Measurements from ENCODE around the gene STK25. TPM values are rescaled to one million over a fixed set of nuclear protein-coding genes. Genes with fewer than 3 reads are reported as not detected.

STK25 gene
- total RNA-seq, 4 donors from 2014 or later: 407 to 555 (median 524) TPM

DNA sequence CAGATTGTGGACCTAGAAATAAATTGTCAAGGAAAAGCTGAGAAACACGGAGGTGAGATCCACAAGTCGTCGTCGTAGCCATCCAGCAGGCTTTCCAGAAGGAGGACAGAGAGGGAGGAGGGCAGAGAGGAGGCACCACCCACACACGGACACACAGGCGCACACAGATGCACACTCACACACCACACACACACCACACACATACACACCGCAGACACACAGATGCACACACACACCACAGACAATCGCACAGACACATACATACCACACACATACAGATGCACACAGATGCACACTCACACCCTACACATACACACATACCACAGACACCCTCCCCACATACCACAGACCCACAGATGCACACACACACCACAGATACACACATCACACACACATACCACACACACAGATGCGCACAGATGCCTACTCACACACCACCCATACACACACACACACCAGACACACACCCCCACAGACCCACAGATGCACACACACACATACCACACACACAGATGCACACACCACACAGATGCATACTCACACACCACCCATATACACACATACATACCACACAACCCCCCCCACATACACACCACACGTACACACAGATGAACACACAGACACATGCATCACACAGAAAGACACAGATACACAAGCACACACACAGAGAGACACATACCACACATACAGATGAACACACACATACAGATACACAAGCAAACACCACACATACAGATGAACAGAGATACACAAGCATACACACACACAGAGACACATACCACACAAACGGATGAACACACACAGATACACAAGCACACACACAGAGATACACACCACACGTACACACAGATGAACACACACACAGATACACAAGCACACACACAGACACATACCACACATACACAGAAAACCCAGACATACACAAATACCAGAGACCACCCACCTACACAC, 37.4 kb upstream of the STK25 start:
- no peak for DNase-seq

DNA sequence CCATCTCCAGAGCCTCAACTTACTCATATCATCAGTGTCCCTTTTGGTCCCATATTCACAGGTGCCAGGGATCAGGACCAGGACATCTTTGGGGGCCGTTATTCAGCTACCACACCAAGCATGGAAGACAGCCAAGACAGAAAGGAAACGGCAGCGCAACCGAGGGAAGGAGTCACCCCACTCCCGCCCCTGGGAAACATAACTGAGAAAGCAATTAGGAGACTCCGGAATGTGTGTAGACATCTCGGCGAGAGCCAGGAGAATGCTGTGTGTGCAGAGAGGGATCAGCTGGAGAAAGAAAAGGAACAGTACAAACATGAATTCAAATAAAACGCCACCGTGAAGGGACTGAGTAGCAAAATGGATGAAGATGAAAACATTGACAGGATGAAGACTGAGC, 36.7 kb upstream of the STK25 start:
- Histone ChIP-seq H3K4me3 (no peak overlapping the region), H3K36me3 (no peaks in the 10 kb centered on the region), H3K4me1 (peaks cover 21 to 30% of the 10 kb centered on the region in 2 donors), H3K27me3 (peaks cover 9 to 24% (median 14%) of the 10 kb centered on the region in 3 donors), H3K9me3 (no peaks in the 10 kb centered on the region), H3K27ac (no peak overlapping the region)
- in situ Hi-C loops (cut with MboI; ENCODE audit: low sequenced_read_pairs in 4 of 4) (no loop called here), intact Hi-C loops (cut with DNase I; ENCODE audit: low total_unique reads) (no loop called here)
- DNase-seq (no peak), ATAC-seq (no peak)
- TF ChIP-seq POLR2A (IDR thresholded peaks at IDR 0.05) (no peak), CTCF (IDR thresholded peaks at IDR 0.05 in 4 of 5, conservative IDR thresholded peaks at IDR 0.05 in 1 of 5) (no peak)

More for the DNA sequence above, 37.4 kb upstream of the STK25 start:
- Histone ChIP-seq H3K9me3 (no peaks in the 10 kb centered on the region), H3K27me3 (peaks cover 9 to 24% (median 14%) of the 10 kb centered on the region in 3 donors), H3K4me1 (peaks cover 16 to 23% of the 10 kb centered on the region in 2 donors), H3K4me3 (no peak overlapping the region), H3K27ac (no peak overlapping the region), H3K36me3 (no peaks in the 10 kb centered on the region)
- in situ Hi-C loops (cut with MboI; ENCODE audit: low sequenced_read_pairs in 4 of 4): no loop called here
- ATAC-seq: no peak
- intact Hi-C loops (cut with DNase I; ENCODE audit: low total_unique reads): no loop called here
- TF ChIP-seq POLR2A (IDR thresholded peaks at IDR 0.05): no peak
- TF ChIP-seq CTCF (IDR thresholded peaks at IDR 0.05 in 4 of 5, conservative IDR thresholded peaks at IDR 0.05 in 1 of 5): no peak

DNA sequence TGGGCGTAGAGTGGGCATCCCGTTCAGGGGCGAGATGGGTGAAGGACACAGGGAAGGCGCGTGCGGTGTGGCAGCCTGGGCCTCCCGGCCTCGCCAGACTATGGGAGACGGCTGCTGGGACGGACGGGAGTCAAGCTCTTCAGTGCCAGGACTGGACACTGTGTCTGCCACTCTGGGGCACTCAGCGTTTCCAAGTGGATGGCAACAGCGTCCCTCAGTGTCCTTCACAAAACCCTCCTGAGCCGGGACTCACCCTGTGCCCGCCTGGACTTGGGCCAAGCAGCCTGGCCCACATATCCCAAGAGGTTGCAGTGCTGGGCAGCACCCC, 33.9 kb upstream of the STK25 start:
- Histone ChIP-seq H3K36me3 (no peaks in the 10 kb centered on the region), H3K4me3 (peak overlapping the region in 2 of 4 donors; percentile 61 to 81), H3K27me3 (peaks cover 9 to 24% (median 14%) of the 10 kb centered on the region in 3 donors), H3K9me3 (no peaks in the 10 kb centered on the region), H3K4me1 (peaks cover 20 to 29% of the 10 kb centered on the region in 2 donors), H3K27ac (no peak overlapping the region)
- no peak for ATAC-seq
- no peak for DNase-seq
- in situ Hi-C loops (cut with MboI; ENCODE audit: low sequenced_read_pairs in 4 of 4): no loop called here
- intact Hi-C loops (cut with DNase I; ENCODE audit: low total_unique reads): no loop called here
- TF ChIP-seq CTCF (IDR thresholded peaks at IDR 0.05 in 4 of 5, conservative IDR thresholded peaks at IDR 0.05 in 1 of 5) (no peak), POLR2A (IDR thresholded peaks at IDR 0.05) (no peak)

DNA sequence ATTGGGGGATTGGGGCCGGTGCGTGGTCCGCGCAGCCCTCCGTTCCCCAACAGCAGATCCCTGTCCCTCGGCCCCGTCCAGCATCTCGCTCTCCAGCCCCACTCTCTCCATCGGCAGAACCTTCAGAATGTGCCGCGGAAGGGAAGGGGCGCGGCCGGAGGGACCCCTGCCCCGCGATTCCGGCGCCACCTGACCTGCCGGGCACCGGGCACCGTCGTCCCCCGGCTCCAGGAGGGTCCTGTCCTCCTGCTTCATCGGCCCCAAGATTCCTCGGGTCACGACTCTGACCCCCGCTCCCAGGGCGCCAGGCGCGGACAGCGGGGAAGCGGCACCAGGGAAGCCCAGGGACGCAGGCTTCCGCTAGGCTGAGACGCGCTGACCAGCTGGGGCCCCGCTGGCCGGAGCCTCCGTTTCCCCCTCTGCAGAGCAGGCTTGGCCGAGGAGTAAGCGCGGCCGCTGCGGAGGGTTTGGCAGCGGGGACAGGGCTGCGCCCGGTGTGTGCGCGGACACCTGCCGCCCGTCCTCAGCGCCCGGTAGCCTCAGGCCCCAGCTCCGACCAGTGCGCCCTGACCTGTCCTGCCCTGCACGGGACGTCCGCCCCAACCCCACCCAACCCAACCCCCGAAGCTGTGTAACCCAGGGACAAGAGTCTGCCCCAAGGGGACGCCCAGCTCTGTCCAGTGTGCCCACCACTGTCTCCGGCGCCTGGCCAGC, 33.3 kb upstream of the STK25 start:
- Histone ChIP-seq H3K4me1 (peaks cover 15 to 24% of the 10 kb centered on the region in 2 donors), H3K27me3 (peaks cover 9 to 24% (median 14%) of the 10 kb centered on the region in 3 donors), H3K9me3 (no peaks in the 10 kb centered on the region), H3K27ac (no peak overlapping the region), H3K4me3 (peak overlapping the region; percentile 53 to 81 (median 64)), H3K36me3 (no peaks in the 10 kb centered on the region)
- DNase-seq (no peak), ATAC-seq (peak; percentile 5 to 24)
- TF ChIP-seq POLR2A (IDR thresholded peaks at IDR 0.05) (no peak), CTCF (IDR thresholded peaks at IDR 0.05 in 4 of 5, conservative IDR thresholded peaks at IDR 0.05 in 1 of 5) (no peak)
- in situ Hi-C loops (cut with MboI; ENCODE audit: low sequenced_read_pairs in 4 of 4) (no loop called here), intact Hi-C loops (cut with DNase I; ENCODE audit: low total_unique reads) (loop anchor here (2.0 kb wide), 1 partner anchor 35 kb away; no protein-coding TSS in a partner anchor)
